Measurements from ENCODE around the gene HTR4.
"Not testable (repeated sequence)": the region's sequence is repeated elsewhere in the genome, so short reads cannot be mapped to it uniquely, and the experiment has no call there.

The HTR4 gene

DNA sequence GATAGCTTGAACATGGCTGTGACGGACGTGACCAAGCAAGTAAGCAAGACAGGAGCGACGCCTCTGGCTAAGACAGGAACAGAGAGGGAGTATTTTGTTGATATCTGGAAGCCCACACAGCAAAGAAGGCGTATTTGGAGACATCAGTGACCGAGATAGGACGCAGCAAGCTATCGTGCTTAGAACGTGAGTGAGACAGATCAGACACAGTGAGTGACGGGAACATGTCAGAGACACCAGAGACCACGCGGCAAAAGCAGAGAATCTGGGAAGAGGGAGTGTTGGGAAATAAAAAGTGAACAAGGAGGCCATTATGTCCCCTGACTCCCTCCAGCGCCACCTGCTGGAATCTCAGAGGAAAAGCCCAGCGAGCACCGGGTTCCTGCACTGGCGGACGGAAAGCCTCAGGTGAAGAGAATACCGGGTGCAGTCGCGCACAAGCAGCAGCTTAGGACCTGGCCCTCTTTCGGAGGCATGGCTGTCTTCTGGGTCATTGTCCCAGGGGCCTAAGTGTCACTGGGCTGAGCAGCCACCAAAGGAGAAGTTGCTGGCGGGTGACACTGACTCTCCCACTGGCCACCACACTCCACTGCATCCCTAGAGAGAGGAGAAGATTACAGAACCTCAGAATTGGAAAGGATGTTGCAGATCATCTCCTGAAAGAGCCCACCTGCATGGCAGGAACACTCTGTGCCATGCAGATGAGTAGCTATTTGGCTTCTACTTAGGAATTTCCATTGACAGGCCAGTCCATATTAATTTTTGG is 171.4 kb downstream of the HTR4 start:
- DNase-seq (ENCODE audit: low read depth, low spot score) = peak; percentile 16
- Histone ChIP-seq H3K9me3 (ENCODE audit: insufficient read depth, low read length) (no peaks in the 10 kb centered on the region), H3K27me3 (ENCODE audit: insufficient read depth, insufficient read length) (no peaks in the 10 kb centered on the region)

DNA sequence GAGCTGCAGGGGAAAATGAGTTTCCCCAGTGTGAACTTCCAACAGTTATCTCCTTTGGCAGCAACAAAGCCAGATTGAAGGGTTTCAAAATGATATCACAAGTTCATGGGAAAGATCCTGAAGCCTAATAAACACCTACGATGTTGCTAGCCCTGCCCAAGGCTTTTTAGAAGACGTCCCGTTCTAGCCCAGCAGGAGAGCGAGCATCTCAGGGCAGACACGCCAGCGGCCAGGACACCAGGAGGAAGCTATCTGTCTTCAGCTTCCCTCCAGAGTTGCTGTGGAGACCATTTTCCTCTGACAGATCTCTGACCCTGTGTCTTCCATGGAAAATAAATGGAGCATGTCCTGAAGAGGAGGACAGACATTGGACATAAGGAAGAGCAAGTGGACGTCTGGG is 172.1 kb downstream of the HTR4 start:
- Histone ChIP-seq H3K27me3 (ENCODE audit: insufficient read depth, insufficient read length) (no peaks in the 10 kb centered on the region), H3K9me3 (ENCODE audit: insufficient read depth, low read length) (no peaks in the 10 kb centered on the region), H3K4me3 (ENCODE audit: insufficient read length, low read depth) (no peak overlapping the region), H3K36me3 (ENCODE audit: insufficient read depth, insufficient read length, low read length) (no peaks in the 10 kb centered on the region), H3K9ac (ENCODE audit: insufficient read length, low read depth) (no peak overlapping the region), H3K4me1 (ENCODE audit: insufficient read depth, insufficient read length) (no peaks in the 10 kb centered on the region)
- TF ChIP-seq YY1 (IDR thresholded peaks at IDR 0.05; ENCODE audit: insufficient read depth, insufficient read length) (no peak), SUZ12 (IDR thresholded peaks at IDR 0.05; ENCODE audit: extremely low read depth, insufficient read depth, insufficient read length) (no peak), ZNF274 (IDR thresholded peaks at IDR 0.05; ENCODE audit: low read depth, low read length) (no peak)
- DNase-seq (ENCODE audit: low read depth, low spot score) = no peak

More for the DNA sequence above, 171.4 kb downstream of the HTR4 start:
- no peak overlapping the region for H3K9ac ChIP-seq (ENCODE audit: insufficient read length, low read depth)
- no peaks in the 10 kb centered on the region for H3K4me1 ChIP-seq (ENCODE audit: insufficient read depth, insufficient read length)
- no peak overlapping the region for H3K4me3 ChIP-seq (ENCODE audit: insufficient read length, low read depth)
- no peak for TF ChIP-seq SUZ12 (IDR thresholded peaks at IDR 0.05; ENCODE audit: extremely low read depth, insufficient read depth, insufficient read length)
- no peaks in the 10 kb centered on the region for H3K36me3 ChIP-seq (ENCODE audit: insufficient read depth, insufficient read length, low read length)

GRCh38 chr5:148477429-148477828 is 176.9 kb downstream of the HTR4 start:
- Histone ChIP-seq H3K4me3 (ENCODE audit: insufficient read length, low read depth) (no peak overlapping the region), H3K27me3 (ENCODE audit: insufficient read depth, insufficient read length) (no peaks in the 10 kb centered on the region), H3K9ac (ENCODE audit: insufficient read length, low read depth) (no peak overlapping the region), H3K4me1 (ENCODE audit: insufficient read depth, insufficient read length) (no peaks in the 10 kb centered on the region), H3K9me3 (ENCODE audit: insufficient read depth, low read length) (no peaks in the 10 kb centered on the region), H3K36me3 (ENCODE audit: insufficient read depth, insufficient read length, low read length) (no peaks in the 10 kb centered on the region)
- DNase-seq (ENCODE audit: low read depth, low spot score) = no peak
- TF ChIP-seq YY1 (IDR thresholded peaks at IDR 0.05; ENCODE audit: insufficient read depth, insufficient read length) = no peak
- no peak for TF ChIP-seq SUZ12 (IDR thresholded peaks at IDR 0.05; ENCODE audit: extremely low read depth, insufficient read depth, insufficient read length)
- no peak for TF ChIP-seq ZNF274 (IDR thresholded peaks at IDR 0.05; ENCODE audit: low read depth, low read length)

- H3K36me3 ChIP-seq (ENCODE audit: insufficient read depth, insufficient read length, low read length) = no peaks in the 10 kb centered on the region
- no peaks in the 10 kb centered on the region for H3K9me3 ChIP-seq (ENCODE audit: insufficient read depth, low read length)
- H3K9ac ChIP-seq (ENCODE audit: insufficient read length, low read depth) = no peak overlapping the region
- H3K4me3 ChIP-seq (ENCODE audit: insufficient read length, low read depth) = no peak overlapping the region
- TF ChIP-seq YY1 (IDR thresholded peaks at IDR 0.05; ENCODE audit: insufficient read depth, insufficient read length) = no peak
- TF ChIP-seq ZNF274 (IDR thresholded peaks at IDR 0.05; ENCODE audit: low read depth, low read length) = no peak
- no peak for TF ChIP-seq SUZ12 (IDR thresholded peaks at IDR 0.05; ENCODE audit: extremely low read depth, insufficient read depth, insufficient read length)
- no peak for DNase-seq (ENCODE audit: low read depth, low spot score)
- no peaks in the 10 kb centered on the region for H3K27me3 ChIP-seq (ENCODE audit: insufficient read depth, insufficient read length)
- H3K4me1 ChIP-seq (ENCODE audit: insufficient read depth, insufficient read length) = no peaks in the 10 kb centered on the region
Observed at GRCh38 chr5:148476302-148476701, 178.0 kb downstream of the HTR4 start.

DNA sequence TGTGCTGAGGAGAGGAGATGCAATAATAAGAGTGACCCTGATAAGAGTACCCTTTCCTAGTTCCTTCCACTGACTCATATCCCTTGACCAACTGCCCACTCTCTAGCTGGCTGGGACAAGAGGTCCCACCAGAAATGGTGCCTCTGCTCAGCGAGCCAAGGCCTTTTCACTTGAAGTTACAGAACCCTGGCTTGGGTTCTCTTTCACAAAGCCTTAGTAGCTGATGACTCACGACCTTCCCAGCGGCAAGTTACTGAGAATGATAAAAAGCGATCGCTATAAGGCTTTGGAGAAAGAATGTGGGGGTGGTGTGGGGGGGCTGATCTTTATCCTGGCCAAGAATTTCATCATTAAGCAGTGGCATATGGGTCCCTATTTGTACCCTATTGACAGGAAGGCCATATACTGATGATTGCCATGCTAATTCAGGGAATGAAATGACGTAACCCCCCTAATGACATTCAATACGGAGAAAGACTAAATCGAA is 180.3 kb downstream of the HTR4 start:
- Histone ChIP-seq H3K36me3 (ENCODE audit: insufficient read depth, insufficient read length, low read length) (no peaks in the 10 kb centered on the region), H3K9ac (ENCODE audit: insufficient read length, low read depth) (no peak overlapping the region), H3K4me3 (ENCODE audit: insufficient read length, low read depth) (no peak overlapping the region), H3K9me3 (ENCODE audit: insufficient read depth, low read length) (no peaks in the 10 kb centered on the region), H3K4me1 (ENCODE audit: insufficient read depth, insufficient read length) (no peaks in the 10 kb centered on the region), H3K27me3 (ENCODE audit: insufficient read depth, insufficient read length) (no peaks in the 10 kb centered on the region)
- TF ChIP-seq ZNF274 (IDR thresholded peaks at IDR 0.05; ENCODE audit: low read depth, low read length) (no peak), SUZ12 (IDR thresholded peaks at IDR 0.05; ENCODE audit: extremely low read depth, insufficient read depth, insufficient read length) (no peak), YY1 (IDR thresholded peaks at IDR 0.05; ENCODE audit: insufficient read depth, insufficient read length) (no peak)
- peak; percentile 23 for DNase-seq (ENCODE audit: low read depth, low spot score)

DNA sequence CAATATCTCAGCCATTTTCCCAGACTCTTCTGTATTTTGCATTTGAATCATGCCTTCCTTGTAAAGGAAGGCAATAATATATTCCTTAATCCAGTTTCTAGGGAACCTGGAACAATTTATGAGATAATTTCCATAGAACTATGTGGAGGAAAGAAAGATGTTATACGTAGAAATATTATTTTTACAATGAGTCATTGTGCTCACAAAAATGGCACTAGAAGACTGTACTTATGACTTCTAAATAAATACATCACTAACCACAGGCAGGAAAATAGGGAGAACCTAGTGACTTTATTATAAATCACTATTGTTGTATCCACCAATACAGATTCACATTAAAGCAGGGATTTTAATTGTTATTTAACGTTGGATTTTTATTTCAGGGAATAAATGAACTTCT is 182.9 kb downstream of the HTR4 start:
- no peak for TF ChIP-seq SUZ12 (IDR thresholded peaks at IDR 0.05; ENCODE audit: extremely low read depth, insufficient read depth, insufficient read length)
- TF ChIP-seq ZNF274 (IDR thresholded peaks at IDR 0.05; ENCODE audit: low read depth, low read length) = no peak
- TF ChIP-seq YY1 (IDR thresholded peaks at IDR 0.05; ENCODE audit: insufficient read depth, insufficient read length) = no peak

DNA sequence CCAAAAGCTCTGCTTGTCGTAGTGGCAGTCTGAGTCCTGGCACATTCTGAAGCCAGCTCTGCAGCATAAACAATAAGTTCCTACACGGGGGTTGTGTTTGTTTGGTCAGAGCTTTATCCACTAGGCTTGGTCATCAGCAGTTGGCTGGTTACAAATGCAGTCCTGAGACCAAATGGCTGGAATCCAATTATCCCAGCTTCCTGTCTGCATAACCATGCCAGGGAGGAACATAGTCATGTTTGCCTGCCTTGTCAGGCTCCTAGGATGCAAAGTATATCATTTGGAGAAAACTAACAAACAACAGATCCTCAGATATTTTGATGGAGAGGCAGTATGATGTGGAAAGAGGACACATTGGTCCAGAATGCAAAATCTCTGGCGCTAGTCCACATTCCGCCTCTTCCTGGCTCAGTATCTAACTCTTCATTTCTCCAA is 184.8 kb downstream of the HTR4 start:
- DNase-seq (ENCODE audit: low read depth, low spot score) = no peak
- Histone ChIP-seq H3K27me3 (ENCODE audit: insufficient read depth, insufficient read length) (no peaks in the 10 kb centered on the region), H3K9ac (ENCODE audit: insufficient read length, low read depth) (no peak overlapping the region), H3K4me3 (ENCODE audit: insufficient read length, low read depth) (no peak overlapping the region), H3K36me3 (ENCODE audit: insufficient read depth, insufficient read length, low read length) (no peaks in the 10 kb centered on the region), H3K9me3 (ENCODE audit: insufficient read depth, low read length) (no peaks in the 10 kb centered on the region), H3K4me1 (ENCODE audit: insufficient read depth, insufficient read length) (no peaks in the 10 kb centered on the region)
- no peak for TF ChIP-seq ZNF274 (IDR thresholded peaks at IDR 0.05; ENCODE audit: low read depth, low read length)
- no peak for TF ChIP-seq SUZ12 (IDR thresholded peaks at IDR 0.05; ENCODE audit: extremely low read depth, insufficient read depth, insufficient read length)
- no peak for TF ChIP-seq YY1 (IDR thresholded peaks at IDR 0.05; ENCODE audit: insufficient read depth, insufficient read length)

More for the DNA sequence above, 182.9 kb downstream of the HTR4 start:
- Histone ChIP-seq H3K9me3 (ENCODE audit: insufficient read depth, low read length) (no peaks in the 10 kb centered on the region), H3K27me3 (ENCODE audit: insufficient read depth, insufficient read length) (no peaks in the 10 kb centered on the region), H3K36me3 (ENCODE audit: insufficient read depth, insufficient read length, low read length) (no peaks in the 10 kb centered on the region), H3K4me3 (ENCODE audit: insufficient read length, low read depth) (no peak overlapping the region), H3K4me1 (ENCODE audit: insufficient read depth, insufficient read length) (no peaks in the 10 kb centered on the region), H3K9ac (ENCODE audit: insufficient read length, low read depth) (no peak overlapping the region)
- DNase-seq (ENCODE audit: low read depth, low spot score) = no peak

GRCh38 chr5:148468746-148469145 is 185.6 kb downstream of the HTR4 start:
- H3K36me3 ChIP-seq (ENCODE audit: insufficient read depth, insufficient read length, low read length); H3K27me3 ChIP-seq (ENCODE audit: insufficient read depth, insufficient read length); H3K4me3 ChIP-seq (ENCODE audit: insufficient read length, low read depth); H3K9ac ChIP-seq (ENCODE audit: insufficient read length, low read depth); H3K4me1 ChIP-seq (ENCODE audit: insufficient read depth, insufficient read length); DNase-seq (ENCODE audit: low read depth, low spot score); H3K9me3 ChIP-seq (ENCODE audit: insufficient read depth, low read length): not testable (repeated sequence)
